NCI-H446 treated with DMSO at 0.1 percent for 48 hours (cell line): ENCODE data around the gene ARHGEF12.

Source experiments
- DNase-seq: peaks from one replicate; lab custom pipeline; 2025; lab: John Stamatoyannopoulos, UW

ARHGEF12 gene

GRCh38 chr11:120318906-120319305 lies 17.3 kb upstream of the ARHGEF12 start:
- DNase-seq = no peak

GRCh38 chr11:120324932-120325810 lies 11.0 kb upstream of the ARHGEF12 start, which contains the start of gene TLCD5:
Gene TLCD5, plus strand, starts transcription at chr11:120325299. Its CDS starts 2,143 bp downstream, at chr11:120327442.
- DNase-seq = peak; percentile 70

- no peak for DNase-seq
Observed at GRCh38 chr11:120326228-120326627, 10.0 kb upstream of the ARHGEF12 start.

GRCh38 chr11:120326845-120327281 lies 9.3 kb upstream of the ARHGEF12 start:
- no peak for DNase-seq

- DNase-seq = no peak
Observed at GRCh38 chr11:120327311-120327710, 8.9 kb upstream of the ARHGEF12 start.

GRCh38 chr11:120329556-120329955 lies 6.7 kb upstream of the ARHGEF12 start:
- no peak for DNase-seq

- no peak for DNase-seq
Observed at GRCh38 chr11:120330045-120330444, 6.2 kb upstream of the ARHGEF12 start.

- DNase-seq = no peak
Observed at GRCh38 chr11:120331301-120331996, 4.8 kb upstream of the ARHGEF12 start.

- no peak for DNase-seq
Observed at GRCh38 chr11:120332822-120333716, 3.1 kb upstream of the ARHGEF12 start.

GRCh38 chr11:120333801-120334200 lies 2.4 kb upstream of the ARHGEF12 start:
- DNase-seq = no peak

GRCh38 chr11:120334332-120334731 lies 1.9 kb upstream of the ARHGEF12 start:
- no peak for DNase-seq

- DNase-seq = peak; percentile 77
Observed at GRCh38 chr11:120334894-120335462, 1.2 kb upstream of the ARHGEF12 start.

- no peak for DNase-seq
Observed at GRCh38 chr11:120335556-120335907, 681 bp upstream of the ARHGEF12 start.

- DNase-seq = no peak
Observed at GRCh38 chr11:120336641-120337354, 585 bp downstream of the ARHGEF12 start.

- no peak for DNase-seq
Observed at GRCh38 chr11:120337355-120338106, 1.3 kb downstream of the ARHGEF12 start.

GRCh38 chr11:120338107-120338933 lies 2.1 kb downstream of the ARHGEF12 start:
- DNase-seq = no peak

- no peak for DNase-seq
Observed at GRCh38 chr11:120339394-120339890, 3.2 kb downstream of the ARHGEF12 start.

- DNase-seq = no peak
Observed at GRCh38 chr11:120340529-120340928, 4.3 kb downstream of the ARHGEF12 start.

- no peak for DNase-seq
Observed at GRCh38 chr11:120342226-120342625, 6.0 kb downstream of the ARHGEF12 start.
